Endodermal cell (in vitro differentiated cells): Measurements from ENCODE around the gene LMBR1L. TPM values are rescaled to one million over a fixed set of nuclear protein-coding genes. Genes with fewer than 3 reads are reported as not detected.

ENCODE experiments used
- DNase-seq: peaks from one replicate; pipeline ENCODE4 v3.0.0-alpha.2; 2017
- H3K27ac ChIP-seq: 2 replicates; pipeline ENCODE4 v1.5.1; 2013; ENCODE audit warnings: mild to moderate bottlenecking, low read depth, low read length, moderate library complexity
- H3K27me3 ChIP-seq: 2 replicates; pipeline ENCODE4 v1.6.1; 2013; ENCODE audit warnings: mild to moderate bottlenecking, low read length, moderate library complexity; ENCODE audit not compliant: insufficient read depth, control insufficient read depth, poor library complexity, severe bottlenecking
- H3K36me3 ChIP-seq: 2 replicates; pipeline ENCODE4 v1.7.0; 2013; ENCODE audit warnings: mild to moderate bottlenecking, low read length, moderate library complexity; ENCODE audit not compliant: control insufficient read depth, insufficient read depth
- H3K4me1 ChIP-seq: one replicate; pipeline ENCODE4 v1.7.0; 2013; ENCODE audit warnings: low read length; ENCODE audit not compliant: control insufficient read depth, insufficient read depth
- H3K4me3 ChIP-seq: 2 replicates; pipeline ENCODE4 v1.5.1; 2013; ENCODE audit warnings: mild to moderate bottlenecking, low read length, moderate library complexity
- H3K9ac ChIP-seq: 2 replicates; pipeline ENCODE4 v1.6.1; 2013; ENCODE audit warnings: mild to moderate bottlenecking, low read length, moderate library complexity; ENCODE audit not compliant: poor library complexity, severe bottlenecking; ENCODE audit errors: extremely low read depth
- H3K9me3 ChIP-seq: 2 replicates; pipeline ENCODE4 v1.6.1; 2013; ENCODE audit warnings: mild to moderate bottlenecking, low read length, moderate library complexity; ENCODE audit not compliant: control insufficient read depth
- H3K27ac Mint-ChIP-seq: 2 replicates; pipeline ENCODE4 v1.8.0; 2020; ENCODE audit warnings: mixed read lengths
- H3K27me3 Mint-ChIP-seq: 2 replicates; pipeline ENCODE4 v1.8.0; 2021; ENCODE audit warnings: mild to moderate bottlenecking, mixed read lengths; ENCODE audit not compliant: insufficient read depth
- H3K36me3 Mint-ChIP-seq: 2 replicates; pipeline ENCODE4 v1.8.0; 2020; ENCODE audit warnings: low read depth, mixed read lengths
- H3K4me1 Mint-ChIP-seq: 2 replicates; pipeline ENCODE4 v1.8.0; 2020; ENCODE audit warnings: mixed read lengths
- H3K4me3 Mint-ChIP-seq: 2 replicates; pipeline ENCODE4 v1.8.0; 2020; ENCODE audit warnings: mild to moderate bottlenecking, moderate library complexity, mixed read lengths
- H3K9me3 Mint-ChIP-seq: 2 replicates; pipeline ENCODE4 v1.8.0; 2020; ENCODE audit warnings: mild to moderate bottlenecking, mixed read lengths
- WGBS, 2 experiments: methylation state at CpG; one replicate each; pipeline versions ENCODE4 v1.1.5 to v1.1.7; 2013; ENCODE audit warnings: missing lambda C conversion rate in 2 of 2, mixed read lengths in 1 of 2; ENCODE audit not compliant: insufficient coverage in 1 of 2, insufficient read length in 1 of 2; 5-methylcytosine and 5-hydroxymethylcytosine counted together
- total RNA-seq, 2 donors: library from RNA; stranded (reverse); fragmentation: NEBNext Ultra II Directional in 1 of 2; extraction: Animal tissue kit (Norgen Biotek cat#: 25700) in 1 of 2; gene quantifications; 2 replicates in 1 of 2; 3 replicates in 1 of 2; pipeline ENCODE4 v1.2.1, GENCODE V29; 2021
- TF ChIP-seq, protein P1 (sequence below): fragments of 200-600 bp; sonication (generic); conservative IDR thresholded peaks from 2 replicates; pipeline ENCODE4 v1.5.0; 2021; ENCODE audit warnings: antibody characterized with exemption, mild to moderate bottlenecking

The LMBR1L gene
- total RNA-seq, 2 donors from 2014 or later = 89.5 to 98.6 TPM

DNA sequence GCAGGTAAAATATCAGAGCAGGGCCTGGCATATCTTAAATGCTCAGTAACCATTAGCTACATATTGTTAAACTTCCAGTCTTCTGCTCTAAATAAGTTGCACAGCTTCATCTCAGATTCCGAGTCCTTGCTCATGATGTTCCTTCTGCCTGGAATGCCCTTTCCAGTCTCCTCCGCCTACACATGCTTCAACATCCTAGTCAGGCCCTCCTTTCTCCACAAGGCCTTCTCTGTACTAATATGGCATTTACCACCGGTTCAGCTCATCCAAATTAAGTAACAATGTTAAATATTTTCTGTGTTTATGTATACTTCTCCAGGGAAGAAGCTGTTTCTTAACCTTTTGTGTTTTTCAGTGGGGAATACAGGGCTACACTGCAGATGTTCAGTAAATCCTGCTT lies 24.5 kb downstream of the LMBR1L start:
- H3K4me3 ChIP-seq = no peak overlapping the region
- TF ChIP-seq, protein P1, sequence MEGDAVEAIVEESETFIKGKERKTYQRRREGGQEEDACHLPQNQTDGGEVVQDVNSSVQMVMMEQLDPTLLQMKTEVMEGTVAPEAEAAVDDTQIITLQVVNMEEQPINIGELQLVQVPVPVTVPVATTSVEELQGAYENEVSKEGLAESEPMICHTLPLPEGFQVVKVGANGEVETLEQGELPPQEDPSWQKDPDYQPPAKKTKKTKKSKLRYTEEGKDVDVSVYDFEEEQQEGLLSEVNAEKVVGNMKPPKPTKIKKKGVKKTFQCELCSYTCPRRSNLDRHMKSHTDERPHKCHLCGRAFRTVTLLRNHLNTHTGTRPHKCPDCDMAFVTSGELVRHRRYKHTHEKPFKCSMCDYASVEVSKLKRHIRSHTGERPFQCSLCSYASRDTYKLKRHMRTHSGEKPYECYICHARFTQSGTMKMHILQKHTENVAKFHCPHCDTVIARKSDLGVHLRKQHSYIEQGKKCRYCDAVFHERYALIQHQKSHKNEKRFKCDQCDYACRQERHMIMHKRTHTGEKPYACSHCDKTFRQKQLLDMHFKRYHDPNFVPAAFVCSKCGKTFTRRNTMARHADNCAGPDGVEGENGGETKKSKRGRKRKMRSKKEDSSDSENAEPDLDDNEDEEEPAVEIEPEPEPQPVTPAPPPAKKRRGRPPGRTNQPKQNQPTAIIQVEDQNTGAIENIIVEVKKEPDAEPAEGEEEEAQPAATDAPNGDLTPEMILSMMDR = no peak
- Mint-ChIP-seq H3K36me3 (no peaks in the 10 kb centered on the region), H3K27ac (no peak overlapping the region), H3K9me3 (no peaks in the 10 kb centered on the region), H3K4me3 (no peak overlapping the region), H3K4me1 (peaks cover 11% of the 10 kb centered on the region), H3K27me3 (peaks cover 71% of the 10 kb centered on the region)
- peaks cover 3% of the 10 kb centered on the region for H3K4me1 ChIP-seq
- no peak overlapping the region for H3K27ac ChIP-seq
- 91 to 95% methylated on average over 2 of the region's 3 CpGs for WGBS, 2 experiments
- peaks cover 5% of the 10 kb centered on the region for H3K9me3 ChIP-seq
- H3K27me3 ChIP-seq = peaks cover 62% of the 10 kb centered on the region
- H3K36me3 ChIP-seq = no peaks in the 10 kb centered on the region
- no peak for DNase-seq
- H3K9ac ChIP-seq = no peak overlapping the region

DNA sequence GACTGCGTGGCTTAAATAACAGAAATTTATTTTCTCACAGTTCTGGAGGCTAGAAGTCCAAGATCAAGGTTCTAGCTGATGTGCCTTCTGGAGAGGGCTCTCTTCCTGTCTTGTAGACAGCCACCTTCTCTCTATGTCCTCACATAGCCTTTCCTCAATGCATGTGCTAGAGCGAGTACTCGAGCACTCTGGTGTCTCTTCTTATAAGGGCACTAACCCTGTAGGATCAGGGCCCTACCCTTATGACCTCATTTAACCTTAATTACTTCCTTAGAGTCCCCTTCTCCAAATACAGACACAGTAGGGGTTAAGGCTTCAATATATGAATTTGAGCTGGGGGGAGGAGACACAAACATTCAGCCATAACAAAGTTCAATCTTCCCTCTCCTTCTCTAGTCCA lies 26.2 kb downstream of the LMBR1L start:
- H3K4me3 Mint-ChIP-seq = no peak overlapping the region

DNA sequence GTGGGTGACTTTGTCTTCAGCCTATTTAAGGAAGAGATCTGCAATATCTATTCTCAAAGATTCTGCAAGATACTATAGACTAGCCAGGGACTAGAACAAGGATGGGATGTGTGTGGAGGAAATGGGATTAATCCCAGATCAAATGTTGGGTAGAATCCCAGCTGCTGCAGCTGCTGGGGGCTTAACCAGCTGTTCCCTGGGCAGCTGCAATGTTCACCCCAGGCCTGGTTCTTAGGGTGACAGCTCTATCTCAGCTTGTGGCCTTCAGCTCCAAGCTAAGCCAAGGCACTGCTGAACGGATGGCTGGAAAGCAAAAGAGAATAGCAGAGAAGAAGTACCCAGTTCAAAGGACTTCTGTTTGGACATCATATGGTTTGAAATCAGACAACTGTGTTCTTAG lies 30.9 kb downstream of the LMBR1L start:
- Histone ChIP-seq H3K4me1 (no peaks in the 10 kb centered on the region), H3K27me3 (peaks cover 6% of the 10 kb centered on the region), H3K36me3 (no peaks in the 10 kb centered on the region), H3K9me3 (peaks cover 5% of the 10 kb centered on the region), H3K27ac (no peak overlapping the region), H3K9ac (no peak overlapping the region), H3K4me3 (no peak overlapping the region)
- DNase-seq = no peak
- 78 to 100% methylated on average over 1 of the region's 1 CpG for WGBS, 2 experiments
- Mint-ChIP-seq H3K4me1 (peaks cover 5% of the 10 kb centered on the region), H3K4me3 (no peak overlapping the region), H3K36me3 (no peaks in the 10 kb centered on the region), H3K27ac (no peak overlapping the region), H3K27me3 (peaks cover 23% of the 10 kb centered on the region), H3K9me3 (no peaks in the 10 kb centered on the region)
- TF ChIP-seq, protein P1 = no peak

More for the DNA sequence above, 26.2 kb downstream of the LMBR1L start:
- H3K36me3 Mint-ChIP-seq = no peaks in the 10 kb centered on the region
- WGBS, 2 experiments = 96 to 100% methylated on average over 3 of the region's 3 CpGs
- Histone ChIP-seq H3K27ac (no peak overlapping the region), H3K9me3 (peaks cover 5% of the 10 kb centered on the region), H3K4me3 (no peak overlapping the region), H3K27me3 (peaks cover 45% of the 10 kb centered on the region), H3K9ac (no peak overlapping the region), H3K36me3 (no peaks in the 10 kb centered on the region), H3K4me1 (no peaks in the 10 kb centered on the region)
- DNase-seq = no peak
- peaks cover 11% of the 10 kb centered on the region for H3K4me1 Mint-ChIP-seq
- TF ChIP-seq, protein P1 = no peak
- H3K27me3 Mint-ChIP-seq = peaks cover 64% of the 10 kb centered on the region
- no peaks in the 10 kb centered on the region for H3K9me3 Mint-ChIP-seq
- no peak overlapping the region for H3K27ac Mint-ChIP-seq
